GM12872 (cell line): ENCODE measurements around the gene KIAA1671.

Source experiments
- CTCF ChIP-seq: IDR thresholded peaks from 3 replicates; pipeline ENCODE4 v1.5.1; 2011; ENCODE audit warnings: low read depth, mild to moderate bottlenecking, low read length, moderate library complexity; ENCODE audit not compliant: insufficient read depth

Gene KIAA1671

GRCh38 chr22:25216230-25216629 lies 263.7 kb downstream of the KIAA1671 start:
- TF ChIP-seq CTCF, result no peak

GRCh38 chr22:25219211-25219689 lies 266.7 kb downstream of the KIAA1671 start, which contains the start of gene CRYBB2:
Gene CRYBB2 (plus strand): TSS chr22:25219639. CDS start chr22:25221430, 1,791 bp downstream.
- no peak for TF ChIP-seq CTCF

GRCh38 chr22:25219948-25220442 lies 267.5 kb downstream of the KIAA1671 start:
- TF ChIP-seq CTCF, result no peak

GRCh38 chr22:25221790-25222189 lies 269.3 kb downstream of the KIAA1671 start:
- no peak for TF ChIP-seq CTCF

- no peak for TF ChIP-seq CTCF
These were observed 270.8 kb downstream of the KIAA1671 start for GRCh38 chr22:25223269-25223850.

GRCh38 chr22:25228822-25229221 lies 276.3 kb downstream of the KIAA1671 start:
- TF ChIP-seq CTCF, result no peak

GRCh38 chr22:25232301-25232700 lies 279.8 kb downstream of the KIAA1671 start:
- TF ChIP-seq CTCF, result no peak
